Osteoblast (primary cell): Measurements from ENCODE around the gene CACNA1E. TPM values are rescaled to one million over a fixed set of nuclear protein-coding genes. Genes with fewer than 3 reads are reported as not detected.

Source experiments
- DNase-seq: peaks from one replicate; pipeline ENCODE4 v3.0.0; 2011; ENCODE audit warnings: low spot score, mixed read lengths; ENCODE audit not compliant: insufficient read length; ENCODE audit errors: missing footprints
- H2AFZ ChIP-seq: 2 replicates; pipeline ENCODE4 v1.6.0; 2011; ENCODE audit warnings: mild to moderate bottlenecking, low read length
- H3K27ac ChIP-seq: 2 replicates; pipeline ENCODE4 v1.5.1; 2011; ENCODE audit warnings: mild to moderate bottlenecking, low read depth, low read length, moderate library complexity
- H3K27me3 ChIP-seq: 2 replicates; pipeline ENCODE4 v1.6.0; 2012; ENCODE audit warnings: mild to moderate bottlenecking, control low read depth, inconsistent platforms, low read length, moderate library complexity; ENCODE audit not compliant: insufficient read depth
- H3K36me3 ChIP-seq: 2 replicates; pipeline ENCODE4 v1.5.1; 2011; ENCODE audit warnings: mild to moderate bottlenecking, low read length, control low read depth, moderate library complexity; ENCODE audit not compliant: insufficient read depth
- H3K4me1 ChIP-seq: 2 replicates; pipeline ENCODE4 v1.5.1; 2011; ENCODE audit warnings: mild to moderate bottlenecking, low read length, control low read depth, moderate library complexity; ENCODE audit not compliant: insufficient read depth
- H3K4me2 ChIP-seq: 2 replicates; pipeline ENCODE4 v1.6.0; 2011; ENCODE audit warnings: mild to moderate bottlenecking, low read length; ENCODE audit not compliant: insufficient read depth
- H3K4me3 ChIP-seq: fragments of 200-600 bp; sonication (generic); 3 replicates; pipeline ENCODE4 v1.5.1; 2012; ENCODE audit warnings: mild to moderate bottlenecking, low read length, inconsistent platforms; ENCODE audit not compliant: insufficient read depth
- H3K79me2 ChIP-seq: 2 replicates; pipeline ENCODE4 v1.6.0; 2012; ENCODE audit warnings: mild to moderate bottlenecking, low read length, control low read depth, inconsistent platforms; ENCODE audit not compliant: insufficient read depth
- H3K9me3 ChIP-seq: 2 replicates; pipeline ENCODE4 v1.5.1; 2011; ENCODE audit warnings: low read depth, low read length, control low read depth
- H4K20me1 ChIP-seq: 2 replicates; pipeline ENCODE4 v1.6.0; 2012; ENCODE audit warnings: mild to moderate bottlenecking, low read length, control low read depth; ENCODE audit not compliant: insufficient read depth
- total RNA-seq: library from RNA; depleted of rRNA; stranded (reverse); fragments of >200 nt; gene quantifications from 2 replicates; pipeline ENCODE4 v1.2.3, GENCODE V29; 2012
- TF ChIP-seq, protein P1 (sequence below): IDR thresholded peaks from 2 replicates; pipeline ENCODE4 v1.5.1; 2011; ENCODE audit warnings: mild to moderate bottlenecking, low read depth, low read length, moderate library complexity; ENCODE audit errors: extremely low read depth

CACNA1E gene
- total RNA-seq, 1 donor: under 0.01 TPM

DNA sequence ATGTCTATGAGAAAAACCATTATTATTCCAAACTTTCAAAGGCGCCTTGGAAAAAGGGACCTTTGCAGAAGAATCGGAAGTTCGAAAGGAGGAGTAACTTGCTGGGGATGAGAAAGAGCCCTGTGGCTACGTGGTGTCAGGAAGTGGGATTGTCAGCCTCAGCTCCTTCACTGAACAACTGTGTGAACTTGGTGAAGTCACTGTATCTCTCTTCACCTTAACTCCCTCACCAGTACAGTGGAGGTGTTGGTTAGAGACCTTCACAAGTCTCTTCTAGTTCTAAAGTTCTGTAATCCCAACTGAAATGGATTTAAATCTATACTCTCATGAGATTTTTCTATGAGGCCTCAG is 285.6 kb downstream of the CACNA1E start:
- no peak overlapping the region for H3K27ac ChIP-seq
- H3K9me3 ChIP-seq: peaks cover 3% of the 10 kb centered on the region
- H3K4me2 ChIP-seq: no peak overlapping the region
- no peaks in the 10 kb centered on the region for H3K4me1 ChIP-seq
- no peaks in the 10 kb centered on the region for H3K27me3 ChIP-seq
- no peaks in the 10 kb centered on the region for H4K20me1 ChIP-seq
- no peak overlapping the region for H2AFZ ChIP-seq
- H3K79me2 ChIP-seq: no peaks in the 10 kb centered on the region
- H3K4me3 ChIP-seq: no peak overlapping the region
- no peaks in the 10 kb centered on the region for H3K36me3 ChIP-seq
- TF ChIP-seq, protein P1, sequence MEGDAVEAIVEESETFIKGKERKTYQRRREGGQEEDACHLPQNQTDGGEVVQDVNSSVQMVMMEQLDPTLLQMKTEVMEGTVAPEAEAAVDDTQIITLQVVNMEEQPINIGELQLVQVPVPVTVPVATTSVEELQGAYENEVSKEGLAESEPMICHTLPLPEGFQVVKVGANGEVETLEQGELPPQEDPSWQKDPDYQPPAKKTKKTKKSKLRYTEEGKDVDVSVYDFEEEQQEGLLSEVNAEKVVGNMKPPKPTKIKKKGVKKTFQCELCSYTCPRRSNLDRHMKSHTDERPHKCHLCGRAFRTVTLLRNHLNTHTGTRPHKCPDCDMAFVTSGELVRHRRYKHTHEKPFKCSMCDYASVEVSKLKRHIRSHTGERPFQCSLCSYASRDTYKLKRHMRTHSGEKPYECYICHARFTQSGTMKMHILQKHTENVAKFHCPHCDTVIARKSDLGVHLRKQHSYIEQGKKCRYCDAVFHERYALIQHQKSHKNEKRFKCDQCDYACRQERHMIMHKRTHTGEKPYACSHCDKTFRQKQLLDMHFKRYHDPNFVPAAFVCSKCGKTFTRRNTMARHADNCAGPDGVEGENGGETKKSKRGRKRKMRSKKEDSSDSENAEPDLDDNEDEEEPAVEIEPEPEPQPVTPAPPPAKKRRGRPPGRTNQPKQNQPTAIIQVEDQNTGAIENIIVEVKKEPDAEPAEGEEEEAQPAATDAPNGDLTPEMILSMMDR: no peak
- DNase-seq: no peak

DNA sequence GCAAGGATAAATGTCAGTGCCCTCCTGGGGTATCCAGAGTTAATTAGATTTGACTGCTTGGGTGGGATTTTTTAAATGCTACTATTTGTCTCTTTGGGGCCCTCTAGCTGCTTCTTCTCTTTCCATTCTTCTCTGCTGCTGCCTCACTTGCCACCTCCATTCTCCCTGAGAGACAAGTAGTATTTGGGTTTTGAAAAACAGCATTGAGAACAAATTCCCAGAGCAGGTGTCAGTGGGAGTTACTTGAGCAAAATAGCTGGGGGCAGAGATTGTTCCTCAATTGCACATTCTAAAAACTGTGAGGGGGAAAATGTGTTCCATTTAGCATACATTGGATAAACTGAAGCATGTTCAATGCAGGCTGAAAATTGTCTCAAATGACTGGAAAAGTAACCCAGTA is 286.5 kb downstream of the CACNA1E start:
- no peaks in the 10 kb centered on the region for H4K20me1 ChIP-seq
- no peaks in the 10 kb centered on the region for H3K36me3 ChIP-seq
- H3K27me3 ChIP-seq: no peaks in the 10 kb centered on the region
- TF ChIP-seq, protein P1: no peak
- H3K9me3 ChIP-seq: peaks cover 3% of the 10 kb centered on the region
- no peak overlapping the region for H2AFZ ChIP-seq
- no peaks in the 10 kb centered on the region for H3K79me2 ChIP-seq
- no peaks in the 10 kb centered on the region for H3K4me1 ChIP-seq
- no peak overlapping the region for H3K4me2 ChIP-seq
- DNase-seq: no peak
- no peak overlapping the region for H3K27ac ChIP-seq
- H3K4me3 ChIP-seq: no peak overlapping the region

DNA sequence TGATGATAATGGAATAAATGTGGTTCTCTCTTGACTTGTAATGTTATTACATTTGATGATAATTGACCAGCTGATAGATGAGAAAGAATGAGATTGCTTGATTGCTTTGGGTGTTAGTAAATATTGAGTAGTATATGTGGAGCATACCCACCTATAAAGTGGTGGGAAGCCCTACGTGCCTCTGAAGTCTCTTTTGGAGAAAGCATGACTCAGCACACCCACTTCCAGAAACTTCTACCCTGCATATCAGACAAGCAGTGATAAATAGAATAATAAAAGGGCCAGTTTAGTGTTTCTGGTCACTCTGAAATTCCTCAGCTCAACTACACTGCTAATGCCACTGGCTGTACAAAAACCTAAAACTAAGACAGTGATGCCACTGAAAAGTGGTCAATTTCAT is 289.4 kb downstream of the CACNA1E start:
- H3K4me2 ChIP-seq: no peak overlapping the region
- DNase-seq: no peak
- no peaks in the 10 kb centered on the region for H3K27me3 ChIP-seq
- no peaks in the 10 kb centered on the region for H3K79me2 ChIP-seq
- no peak overlapping the region for H3K27ac ChIP-seq
- H2AFZ ChIP-seq: no peak overlapping the region
- peaks cover 3% of the 10 kb centered on the region for H3K9me3 ChIP-seq
- H3K4me1 ChIP-seq: no peaks in the 10 kb centered on the region
- H4K20me1 ChIP-seq: no peaks in the 10 kb centered on the region
- H3K4me3 ChIP-seq: no peak overlapping the region
- no peaks in the 10 kb centered on the region for H3K36me3 ChIP-seq
- TF ChIP-seq, protein P1: no peak

DNA sequence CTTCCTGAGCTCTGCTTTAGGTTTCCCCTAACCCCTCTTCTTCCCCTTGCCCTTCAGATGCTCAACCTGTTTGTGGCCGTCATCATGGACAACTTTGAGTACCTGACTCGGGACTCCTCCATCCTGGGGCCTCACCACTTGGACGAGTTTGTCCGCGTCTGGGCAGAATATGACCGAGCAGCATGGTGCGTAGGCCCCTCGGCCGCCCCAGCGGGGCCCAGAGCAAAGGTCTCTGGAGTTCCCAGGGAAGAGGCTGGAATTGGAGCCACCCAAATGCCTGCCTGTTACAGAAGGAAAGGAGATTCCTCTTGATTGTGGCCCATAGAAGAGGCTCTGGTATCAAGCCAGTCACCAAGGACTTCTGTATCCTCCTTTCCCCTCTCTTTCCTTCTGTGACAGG is 292.7 kb downstream of the CACNA1E start:
- H3K9me3 ChIP-seq: peaks cover 3% of the 10 kb centered on the region
- no peak overlapping the region for H2AFZ ChIP-seq
- TF ChIP-seq, protein P1: no peak
- H3K36me3 ChIP-seq: no peaks in the 10 kb centered on the region
- H3K4me3 ChIP-seq: no peak overlapping the region
- no peaks in the 10 kb centered on the region for H3K27me3 ChIP-seq
- no peaks in the 10 kb centered on the region for H3K79me2 ChIP-seq
- no peaks in the 10 kb centered on the region for H4K20me1 ChIP-seq
- no peaks in the 10 kb centered on the region for H3K4me1 ChIP-seq
- H3K4me2 ChIP-seq: no peak overlapping the region
- H3K27ac ChIP-seq: no peak overlapping the region
- no peak for DNase-seq
